GM18505 (cell line): ENCODE results near the gene OR2Y1.
"Not testable (repeated sequence)": the region's sequence is repeated elsewhere in the genome, so short reads cannot be mapped to it uniquely, and the experiment has no call there.

Source experiments
- ATAC-seq: cut with Tn5 transposase; IDR thresholded peaks from one replicate; pipeline ENCODE4 v1.9.1; 2021; ENCODE audit not compliant: unreplicated experiment
- POLR2A ChIP-seq: IDR thresholded peaks from 4 replicates; pipeline ENCODE4 v1.6.1; 2011; ENCODE audit warnings: borderline replicate concordance; ENCODE audit not compliant: insufficient read depth, insufficient read length; ENCODE audit errors: extremely low read depth

Gene OR2Y1

DNA sequence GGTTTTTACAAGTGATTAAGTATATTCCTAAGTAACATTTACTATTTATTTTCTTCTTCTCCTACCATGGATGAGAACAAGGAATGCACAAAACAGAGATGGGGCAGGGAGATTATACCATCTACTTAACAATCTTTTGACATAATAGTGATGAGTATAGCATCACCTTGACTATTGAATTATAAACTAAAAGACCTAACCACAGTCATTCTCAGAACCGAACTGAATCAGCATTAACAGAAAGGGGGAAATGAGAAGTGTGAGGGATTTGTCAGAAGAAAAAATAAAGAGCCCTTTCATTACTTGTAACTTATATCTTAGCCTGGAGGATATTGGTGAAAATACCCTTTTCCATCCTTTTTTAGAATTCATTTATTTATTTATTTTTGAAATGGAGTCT is 21.9 kb downstream of the OR2Y1 start:
- no peak for ATAC-seq
- no peak for TF ChIP-seq POLR2A

DNA sequence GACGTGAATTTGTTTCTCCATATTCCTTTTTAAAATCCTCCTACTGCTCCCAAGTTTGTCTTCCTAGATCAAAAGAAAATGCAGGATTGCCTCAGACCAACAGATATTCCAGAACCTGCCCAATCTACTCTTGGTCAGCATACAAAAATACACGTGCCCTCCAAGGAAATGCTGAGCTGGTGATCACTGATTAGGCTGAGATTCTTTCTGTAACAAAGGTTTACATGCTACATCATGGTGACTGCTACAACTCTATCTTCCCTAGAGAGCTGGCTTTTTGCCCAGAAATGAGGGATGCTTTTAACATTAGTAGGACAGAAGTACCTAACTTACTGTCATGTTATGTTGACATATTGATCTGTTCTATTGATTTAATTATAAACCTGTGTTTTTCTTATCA is 35.5 kb downstream of the OR2Y1 start:
- ATAC-seq: no peak
- no peak for TF ChIP-seq POLR2A

DNA sequence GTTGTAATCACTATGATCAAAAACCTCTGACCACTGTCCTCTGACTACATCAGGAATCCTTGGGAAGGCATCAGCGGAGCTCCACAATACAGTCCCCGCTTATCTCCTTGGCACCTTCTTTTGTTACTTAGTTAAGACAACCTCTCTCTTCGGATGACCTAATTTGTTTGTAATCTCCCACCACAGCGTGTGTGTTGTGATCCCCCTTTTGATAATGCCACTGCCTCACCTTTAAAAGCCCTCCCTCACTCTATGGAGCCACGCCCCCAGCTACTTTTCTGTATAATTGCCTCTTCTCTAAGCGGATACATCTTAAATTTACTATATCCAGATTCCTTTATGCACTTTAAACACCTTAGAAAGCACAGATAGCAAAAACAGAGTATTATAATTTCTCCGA is 35.9 kb downstream of the OR2Y1 start:
- ATAC-seq: no peak

GRCh38 chr5:180703371-180703770 is 36.5 kb downstream of the OR2Y1 start:
- ATAC-seq: not testable (repeated sequence)

More for the DNA sequence above, 35.9 kb downstream of the OR2Y1 start:
- no peak for TF ChIP-seq POLR2A

GRCh38 chr5:180700440-180700839 is 39.4 kb downstream of the OR2Y1 start:
- ATAC-seq: not testable (repeated sequence)

- no peak for TF ChIP-seq POLR2A
- ATAC-seq: no peak
Observed at GRCh38 chr5:180699042-180699441, 40.8 kb downstream of the OR2Y1 start.

DNA sequence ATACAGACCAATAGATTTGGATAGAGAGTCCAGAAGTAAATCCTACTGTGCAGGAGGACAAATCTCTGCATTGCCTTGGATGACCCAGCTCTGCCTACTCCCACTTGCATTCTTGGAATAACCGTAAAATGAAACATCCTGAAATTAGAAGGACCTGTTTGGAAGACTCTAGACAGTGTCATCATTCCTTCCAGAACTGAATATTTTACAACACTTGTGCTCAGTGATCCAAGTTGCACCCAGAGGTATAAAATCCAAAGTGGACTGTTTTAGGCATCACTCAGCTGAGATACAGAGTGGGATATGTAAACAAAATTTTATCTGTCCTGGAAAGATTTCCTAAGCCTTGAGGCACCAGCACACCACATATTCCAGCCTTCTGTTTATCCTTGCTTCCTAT is 43.7 kb downstream of the OR2Y1 start:
- no peak for ATAC-seq
- TF ChIP-seq POLR2A: no peak

DNA sequence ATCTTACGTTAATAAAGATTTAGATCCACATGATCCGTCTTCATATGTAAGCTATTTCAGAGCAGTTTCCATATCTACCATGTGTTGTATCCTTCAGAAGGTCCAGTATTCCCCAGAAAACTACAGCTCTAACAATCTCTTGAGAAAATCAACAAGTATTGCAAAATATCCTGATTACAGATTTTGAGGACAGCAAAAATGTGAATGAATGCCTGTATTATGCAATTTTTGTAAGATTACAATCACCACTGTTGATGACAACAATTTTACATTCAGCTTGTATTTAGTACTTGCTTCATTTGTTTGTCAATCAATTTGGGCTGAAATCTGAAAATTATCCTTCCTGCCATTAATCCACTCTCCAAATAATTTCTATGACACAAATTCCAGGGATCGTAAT is 47.4 kb downstream of the OR2Y1 start:
- ATAC-seq: no peak
- TF ChIP-seq POLR2A: no peak

DNA sequence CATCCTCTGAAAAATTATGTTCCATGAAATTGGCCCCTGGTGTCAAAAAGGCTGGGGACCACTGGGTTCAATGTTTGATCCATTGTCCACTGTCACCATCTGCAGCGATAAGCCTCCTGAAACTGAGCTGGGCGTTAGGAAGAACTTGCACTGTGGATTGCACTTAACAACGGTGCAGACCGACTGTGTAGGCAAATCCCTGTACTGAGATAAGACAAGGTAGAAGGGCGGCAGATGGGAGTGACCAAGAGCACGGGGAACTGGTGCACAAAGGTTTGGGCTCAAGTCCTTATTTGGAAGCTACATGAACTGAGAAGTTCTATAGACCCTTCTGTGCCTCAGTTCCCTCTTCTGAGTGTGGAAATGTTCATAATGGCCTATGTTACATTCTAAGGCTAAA is 48.8 kb downstream of the OR2Y1 start:
- ATAC-seq: no peak
- TF ChIP-seq POLR2A: no peak

DNA sequence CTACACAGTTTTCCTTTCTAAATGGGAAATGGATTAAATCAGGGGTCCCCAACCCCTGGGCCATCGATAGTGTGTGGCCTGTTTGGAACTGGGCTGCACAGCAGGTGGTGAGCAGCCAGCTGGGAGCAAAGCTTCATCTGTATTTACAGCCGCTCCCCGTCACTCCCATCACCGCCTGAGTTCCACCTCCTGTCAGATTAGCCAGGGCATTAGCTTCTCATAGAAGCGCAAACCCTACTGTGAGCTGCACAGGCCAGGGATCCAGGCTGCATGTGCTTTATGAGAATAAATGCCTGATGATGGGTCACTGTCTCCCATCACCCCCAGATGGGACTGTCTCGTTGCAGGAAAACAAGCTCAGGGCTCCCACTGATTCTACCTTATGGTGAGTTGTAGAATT is 49.3 kb downstream of the OR2Y1 start:
- no peak for TF ChIP-seq POLR2A
- no peak for ATAC-seq

- no peak for ATAC-seq
- no peak for TF ChIP-seq POLR2A
Observed at GRCh38 chr5:180689775-180690174, 50.1 kb downstream of the OR2Y1 start.
